Small intestine (tissue), 7 donors: ENCODE measurements around the gene TWIST1. TPM values are rescaled to one million over a fixed set of nuclear protein-coding genes. Genes with fewer than 3 reads are reported as not detected.

Experiments used
- DNase-seq, 2 donors: peaks; one replicate each; pipeline versions ENCODE4 v3.0.0 to v3.0.0-alpha.2; 2013
- FAIRE-seq: peaks from 2 replicates; lab custom pipeline; 2012; peaks lifted over from hg19 to GRCh38; lab: Jason Lieb, UNC
- H3K27ac ChIP-seq, 3 donors: one replicate each; pipeline ENCODE4 v1.5.1; 2013; ENCODE audit warnings: low read length in 2 of 3, mild to moderate bottlenecking in 2 of 3, control low read depth in 1 of 3, inconsistent platforms in 1 of 3, low read depth in 1 of 3, moderate library complexity in 1 of 3
- H3K27me3 ChIP-seq, 3 donors: one replicate each; pipeline ENCODE4 v1.6.1; 2013; ENCODE audit warnings: low read length in 3 of 3, inconsistent platforms in 1 of 3; ENCODE audit not compliant: control insufficient read depth in 3 of 3, insufficient read depth in 3 of 3
- H3K36me3 ChIP-seq, 3 donors: one replicate each; pipeline ENCODE4 v1.6.1; 2013; ENCODE audit warnings: low read length in 3 of 3, inconsistent platforms in 1 of 3, low read depth in 1 of 3, mild to moderate bottlenecking in 1 of 3, moderate library complexity in 1 of 3; ENCODE audit not compliant: control insufficient read depth in 3 of 3, insufficient read depth in 2 of 3
- H3K4me1 ChIP-seq, 3 donors: one replicate each; pipeline ENCODE4 v1.6.1; 2013; ENCODE audit warnings: low read length in 2 of 3, inconsistent platforms in 1 of 3, low read depth in 1 of 3, mild to moderate bottlenecking in 1 of 3, moderate library complexity in 1 of 3; ENCODE audit not compliant: control insufficient read depth in 3 of 3, insufficient read depth in 2 of 3
- H3K4me3 ChIP-seq, 3 donors: one replicate each; pipeline ENCODE4 v1.5.1; 2013; ENCODE audit warnings: low read length in 3 of 3, control low read depth in 1 of 3, inconsistent platforms in 1 of 3, low read depth in 1 of 3, mild to moderate bottlenecking in 1 of 3, moderate library complexity in 1 of 3
- H3K9me3 ChIP-seq, 2 donors: one replicate each; pipeline ENCODE4 v1.6.1; 2013; ENCODE audit warnings: low read depth in 1 of 2, low read length in 1 of 2; ENCODE audit not compliant: control insufficient read depth in 2 of 2, insufficient read depth in 1 of 2
- WGBS, 3 donors: extraction: QIAGEN DNeasy Blood & Tissue Kit; methylation state at CpG; one replicate each; pipeline ENCODE4 v1.1.7; 2013; 5-methylcytosine and 5-hydroxymethylcytosine counted together
- polyA plus RNA-seq, 4 donors: library from polyadenylated mRNA; stranded (reverse) in 3 of 4; unstranded in 1 of 4; fragments of 200-250 nt in 3 of 4; fragments of 120-200 nt in 1 of 4; gene quantifications; one replicate each; pipeline versions ENCODE4 v1.2.1 to v1.2.3, GENCODE V29; 2013
- donor health status: healthy with polysubstance abuse.
- donor health status: control.
- donor health status: control.
- donor health status: Bipolar disorder and iron deficiency.
- donor health status: healthy.

TWIST1 gene
- polyA plus RNA-seq, 4 donors: 0.36 to 0.72 TPM; not detected in 2

- no peak for DNase-seq
- peaks cover 0 to 79% (median 44%) of the 10 kb centered on the region in 3 donors for H3K27me3 ChIP-seq
- no peaks in the 10 kb centered on the region for H3K9me3 ChIP-seq
- no peaks in the 10 kb centered on the region for H3K36me3 ChIP-seq
- 12 to 15% (median 13%) methylated on average over 11 of the region's 11 CpGs for WGBS, 3 donors
- no peak overlapping the region for H3K4me3 ChIP-seq
- H3K4me1 ChIP-seq: peaks cover 0 to 11% (median 0%) of the 10 kb centered on the region in 3 donors
- no peak for FAIRE-seq
- no peak overlapping the region for H3K27ac ChIP-seq
Observed at GRCh38 chr7:19110026-19110730, 7.3 kb downstream of the TWIST1 start.

GRCh38 chr7:19109000-19109946, 8.2 kb downstream of the TWIST1 start:
- no peak for DNase-seq
- 19 to 28% (median 21%) methylated on average over 11 of the region's 11 CpGs for WGBS, 3 donors
- peaks cover 0 to 11% (median 0%) of the 10 kb centered on the region in 3 donors for H3K4me1 ChIP-seq
- no peak for FAIRE-seq
- H3K27me3 ChIP-seq: peaks cover 0 to 85% (median 44%) of the 10 kb centered on the region in 3 donors
- no peak overlapping the region for H3K4me3 ChIP-seq
- H3K9me3 ChIP-seq: no peaks in the 10 kb centered on the region
- H3K27ac ChIP-seq: no peak overlapping the region
- H3K36me3 ChIP-seq: no peaks in the 10 kb centered on the region

DNA sequence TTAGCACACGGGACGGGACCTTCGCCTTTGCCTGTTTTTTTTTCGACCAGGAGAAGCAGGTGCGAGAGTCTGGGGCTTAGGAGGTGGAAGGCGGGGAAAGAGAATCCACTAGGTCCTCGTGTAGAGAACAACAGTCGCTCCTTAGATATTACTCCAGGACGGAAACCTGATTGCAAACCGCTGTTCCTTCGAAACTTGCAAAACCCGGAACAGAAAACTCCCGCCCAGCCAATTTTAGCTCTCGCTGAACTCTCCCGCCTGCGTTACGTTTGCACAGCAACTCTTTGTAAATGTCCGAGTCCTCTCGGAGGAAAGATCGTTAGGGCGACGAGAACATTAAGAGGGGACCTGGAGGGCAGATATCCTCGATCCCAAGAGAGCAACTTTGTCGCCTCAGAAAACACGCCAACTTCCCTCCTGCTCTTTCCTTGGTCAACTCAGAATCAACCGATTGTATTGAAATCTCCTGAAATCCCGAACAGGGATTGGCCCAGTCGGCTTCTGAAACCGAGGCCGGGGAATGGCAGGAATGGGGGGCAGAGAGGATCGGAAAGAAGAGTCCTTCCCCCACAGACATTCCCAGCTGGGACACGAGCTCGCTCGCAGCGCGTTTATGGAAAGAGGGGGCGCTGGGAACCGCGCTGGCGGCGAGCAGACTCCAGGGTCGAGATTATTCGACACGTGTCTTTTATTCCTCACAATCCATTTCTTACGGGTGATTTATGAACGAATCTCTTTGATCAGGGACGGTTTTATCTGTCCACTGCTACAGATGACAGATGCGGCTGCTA, 9.9 kb downstream of the TWIST1 start:
- Histone ChIP-seq H3K36me3 (no peaks in the 10 kb centered on the region), H3K4me1 (peaks cover 0 to 11% (median 0%) of the 10 kb centered on the region in 3 donors), H3K27me3 (peaks cover 0 to 80% (median 47%) of the 10 kb centered on the region in 3 donors), H3K4me3 (peak overlapping the region in 1 of 3 donors; percentile 35), H3K27ac (peak overlapping the region in 1 of 3 donors; percentile 45), H3K9me3 (no peaks in the 10 kb centered on the region)
- FAIRE-seq (no peak), DNase-seq (peak in 1 of 2 donors; percentile 26)
- 2 to 9% (median 6%) methylated on average over 48 of the region's 48 CpGs for WGBS, 3 donors

DNA sequence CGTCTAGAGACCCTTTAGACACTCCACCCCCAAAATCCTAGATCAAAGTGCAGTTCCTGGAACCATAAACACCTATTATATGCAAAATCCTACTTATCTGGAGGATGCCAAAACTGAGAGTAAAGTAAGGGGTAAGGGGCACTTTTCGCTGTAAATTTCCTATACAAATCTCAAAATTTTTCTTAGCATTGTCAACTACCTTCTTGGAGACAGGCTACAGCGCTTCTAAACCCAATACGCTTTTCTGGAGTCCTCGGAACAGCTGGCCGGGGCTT, 10.4 kb downstream of the TWIST1 start:
- H3K4me1 ChIP-seq: peaks cover 0 to 11% (median 0%) of the 10 kb centered on the region in 3 donors
- DNase-seq (no peak), FAIRE-seq (no peak)
- 3 to 10% (median 4%) methylated on average over 6 of the region's 6 CpGs for WGBS, 3 donors
- no peaks in the 10 kb centered on the region for H3K9me3 ChIP-seq
- H3K4me3 ChIP-seq: peak overlapping the region in 1 of 3 donors; percentile 35
- no peak overlapping the region for H3K27ac ChIP-seq
- H3K36me3 ChIP-seq: no peaks in the 10 kb centered on the region
- H3K27me3 ChIP-seq: peaks cover 0 to 74% (median 43%) of the 10 kb centered on the region in 3 donors

GRCh38 chr7:19106241-19107080, 11.0 kb downstream of the TWIST1 start:
- Histone ChIP-seq H3K4me3 (peak overlapping the region in 1 of 3 donors; percentile 11), H3K36me3 (no peaks in the 10 kb centered on the region), H3K9me3 (no peaks in the 10 kb centered on the region), H3K4me1 (peaks cover 0 to 11% (median 0%) of the 10 kb centered on the region in 3 donors), H3K27me3 (peaks cover 0 to 69% (median 38%) of the 10 kb centered on the region in 3 donors), H3K27ac (no peak overlapping the region)
- FAIRE-seq (no peak), DNase-seq (no peak)
- 4 to 9% (median 8%) methylated on average over 49 of the region's 49 CpGs for WGBS, 3 donors

DNA sequence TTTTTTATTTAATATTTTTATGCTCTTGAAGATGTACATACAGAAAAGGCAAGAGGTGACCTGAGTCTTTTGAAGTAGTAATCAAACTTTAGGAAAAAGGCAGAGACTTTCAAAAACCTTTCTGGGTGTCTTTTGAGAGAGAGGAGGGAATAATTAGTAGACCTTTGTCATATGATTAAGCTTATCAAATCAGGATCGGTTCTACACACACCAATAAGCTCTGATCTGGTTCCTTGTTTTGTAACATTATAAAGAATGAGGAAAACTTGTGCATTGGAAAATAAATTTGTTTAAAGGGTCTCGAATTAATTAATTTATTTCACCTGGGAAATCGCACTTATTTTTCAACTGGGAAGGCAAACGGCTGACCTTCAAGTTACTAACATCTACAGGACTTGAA, 11.9 kb downstream of the TWIST1 start:
- FAIRE-seq: no peak
- WGBS, 3 donors: 6 to 14% (median 11%) methylated on average over 4 of the region's 4 CpGs
- H3K9me3 ChIP-seq: no peaks in the 10 kb centered on the region
- H3K4me3 ChIP-seq: no peak overlapping the region
- no peaks in the 10 kb centered on the region for H3K36me3 ChIP-seq
- H3K4me1 ChIP-seq: peaks cover 0 to 11% (median 0%) of the 10 kb centered on the region in 3 donors
- peaks cover 0 to 60% (median 35%) of the 10 kb centered on the region in 3 donors for H3K27me3 ChIP-seq
- DNase-seq: no peak
- H3K27ac ChIP-seq: no peak overlapping the region

DNA sequence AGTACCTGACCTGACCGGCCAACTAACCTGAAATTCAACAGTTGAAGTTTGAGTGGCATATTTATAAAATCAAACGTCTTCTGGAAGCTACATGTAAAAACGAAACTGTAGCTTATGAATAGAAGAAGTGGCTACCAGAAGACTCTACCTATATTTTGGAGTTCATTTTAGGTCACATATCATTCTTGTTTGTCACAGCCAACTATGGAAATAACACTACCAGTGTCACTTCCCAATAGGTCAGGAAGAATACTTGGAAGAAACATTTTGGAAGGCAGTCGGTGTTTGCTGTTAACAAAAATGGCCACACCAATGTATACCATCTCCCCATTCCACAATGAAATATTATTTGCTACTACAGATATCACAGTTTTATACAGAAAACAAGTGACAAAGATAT, 12.6 kb downstream of the TWIST1 start:
- Histone ChIP-seq H3K9me3 (no peaks in the 10 kb centered on the region), H3K27me3 (peaks cover 0 to 53% (median 32%) of the 10 kb centered on the region in 3 donors), H3K4me3 (no peak overlapping the region), H3K36me3 (no peaks in the 10 kb centered on the region), H3K27ac (no peak overlapping the region), H3K4me1 (peaks cover 0 to 11% (median 0%) of the 10 kb centered on the region in 3 donors)
- DNase-seq (no peak), FAIRE-seq (no peak)
- 34 to 46% (median 44%) methylated on average over 4 of the region's 4 CpGs for WGBS, 3 donors
